ENCODE data around the gene GRID2IP.

GRID2IP gene

GRCh38 chr7:6571160-6571779, 20.0 kb upstream of the GRID2IP start:
- H3K4me3 ChIP-seq (ENCODE audit: low read depth, low read length): no peak overlapping the region
- DNase-seq (ENCODE audit: low read depth): no peak

DNA sequence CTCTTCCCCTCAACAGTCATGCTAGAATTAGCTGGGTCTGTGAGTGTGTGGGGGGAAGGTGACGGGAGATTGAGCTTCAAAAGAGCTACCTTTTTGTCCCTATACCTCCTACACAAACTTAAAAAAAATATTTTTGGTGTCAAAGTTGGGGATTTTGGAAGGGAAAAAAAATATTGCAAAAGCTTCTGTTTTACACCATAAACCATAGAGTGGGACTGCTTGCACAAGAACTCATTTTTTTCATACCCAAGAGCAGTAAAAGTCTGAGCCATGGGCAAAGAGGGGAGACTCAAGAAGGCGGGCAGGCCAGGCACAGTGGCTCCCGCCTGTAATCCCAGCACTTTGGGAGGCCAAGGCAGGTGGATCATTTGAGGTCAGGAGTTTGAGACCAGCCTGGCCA, 16.6 kb upstream of the GRID2IP start:
- TF ChIP-seq, protein P1, sequence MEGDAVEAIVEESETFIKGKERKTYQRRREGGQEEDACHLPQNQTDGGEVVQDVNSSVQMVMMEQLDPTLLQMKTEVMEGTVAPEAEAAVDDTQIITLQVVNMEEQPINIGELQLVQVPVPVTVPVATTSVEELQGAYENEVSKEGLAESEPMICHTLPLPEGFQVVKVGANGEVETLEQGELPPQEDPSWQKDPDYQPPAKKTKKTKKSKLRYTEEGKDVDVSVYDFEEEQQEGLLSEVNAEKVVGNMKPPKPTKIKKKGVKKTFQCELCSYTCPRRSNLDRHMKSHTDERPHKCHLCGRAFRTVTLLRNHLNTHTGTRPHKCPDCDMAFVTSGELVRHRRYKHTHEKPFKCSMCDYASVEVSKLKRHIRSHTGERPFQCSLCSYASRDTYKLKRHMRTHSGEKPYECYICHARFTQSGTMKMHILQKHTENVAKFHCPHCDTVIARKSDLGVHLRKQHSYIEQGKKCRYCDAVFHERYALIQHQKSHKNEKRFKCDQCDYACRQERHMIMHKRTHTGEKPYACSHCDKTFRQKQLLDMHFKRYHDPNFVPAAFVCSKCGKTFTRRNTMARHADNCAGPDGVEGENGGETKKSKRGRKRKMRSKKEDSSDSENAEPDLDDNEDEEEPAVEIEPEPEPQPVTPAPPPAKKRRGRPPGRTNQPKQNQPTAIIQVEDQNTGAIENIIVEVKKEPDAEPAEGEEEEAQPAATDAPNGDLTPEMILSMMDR (IDR thresholded peaks at IDR 0.05; ENCODE audit: control insufficient read depth, extremely low read depth, insufficient read depth): no peak
- H3K4me3 ChIP-seq (ENCODE audit: low read depth, low read length): no peak overlapping the region
- no peak for DNase-seq (ENCODE audit: low read depth)

More at GRCh38 chr7:6571160-6571779, 20.0 kb upstream of the GRID2IP start:
- TF ChIP-seq, protein P1 (IDR thresholded peaks at IDR 0.05; ENCODE audit: control insufficient read depth, extremely low read depth, insufficient read depth): no peak

- no peak overlapping the region for H3K4me3 ChIP-seq (ENCODE audit: low read depth, low read length)
- no peak for DNase-seq (ENCODE audit: low read depth)
- TF ChIP-seq, protein P1 (IDR thresholded peaks at IDR 0.05; ENCODE audit: control insufficient read depth, extremely low read depth, insufficient read depth): no peak
Observed at GRCh38 chr7:6565655-6566054, 14.4 kb upstream of the GRID2IP start.

GRCh38 chr7:6563936-6564770, 12.9 kb upstream of the GRID2IP start:
- DNase-seq (ENCODE audit: low read depth): no peak
- no peak overlapping the region for H3K4me3 ChIP-seq (ENCODE audit: low read depth, low read length)
- TF ChIP-seq, protein P1 (IDR thresholded peaks at IDR 0.05; ENCODE audit: control insufficient read depth, extremely low read depth, insufficient read depth): no peak

- TF ChIP-seq, protein P1 (IDR thresholded peaks at IDR 0.05; ENCODE audit: control insufficient read depth, extremely low read depth, insufficient read depth): no peak
- H3K4me3 ChIP-seq (ENCODE audit: low read depth, low read length): no peak overlapping the region
- no peak for DNase-seq (ENCODE audit: low read depth)
Observed at GRCh38 chr7:6562106-6562505, 10.8 kb upstream of the GRID2IP start.

GRCh38 chr7:6559896-6560295, 8.6 kb upstream of the GRID2IP start:
- no peak for DNase-seq (ENCODE audit: low read depth)
- no peak overlapping the region for H3K4me3 ChIP-seq (ENCODE audit: low read depth, low read length)
- TF ChIP-seq, protein P1 (IDR thresholded peaks at IDR 0.05; ENCODE audit: control insufficient read depth, extremely low read depth, insufficient read depth): no peak

Data from LNCaP clone FGC (cell line).